Panc1 (cell line): ENCODE data around the gene TAMALIN. TPM values are rescaled to one million over a fixed set of nuclear protein-coding genes. Genes with fewer than 3 reads are reported as not detected.
A peak's percentile ranks its signal among the peaks of the same experiment; 100 is the strongest.

Experiments
- ATAC-seq: fragments of 200-7000 bp; cut with Tn5 transposase; 2 replicates; pipeline ENCODE4 v1.9.1; 2020; ENCODE audit warnings: mild to moderate bottlenecking, moderate library complexity
- BruUV-seq: library from RNA; stranded (reverse); fragments of 400-500 nt; replicated peaks from 2 replicates; lab custom pipeline; 2021; lab: Mats Ljungman, UMichigan
- CTCF ChIA-PET: fragments of 300-600 bp; sonication (Branson Sonifier 250); formaldehyde crosslinking; loops from one replicate; lab custom pipeline; 2022; ENCODE audit warnings: antibody characterized with exemption; lab: Charles Lee
- POLR2A ChIA-PET: fragments of 300-600 bp; sonication (Branson Sonifier 250); formaldehyde crosslinking; loops from one replicate; lab custom pipeline; 2022; ENCODE audit warnings: antibody characterized with exemption; lab: Charles Lee
- DNase-seq: peaks from one replicate; pipeline ENCODE4 v3.0.0-alpha.2; 2010; ENCODE audit warnings: low read depth, low spot score
- H3K27ac ChIP-seq: 2 replicates; pipeline ENCODE4 v1.5.1; 2011; ENCODE audit warnings: mild to moderate bottlenecking, low read length, inconsistent platforms
- H3K27me3 ChIP-seq: fragments of 200-500 bp; sonication (Bioruptor generic); 2 replicates; pipeline ENCODE4 v1.6.0; 2014; ENCODE audit warnings: low read length, inconsistent platforms; ENCODE audit not compliant: control insufficient read depth, insufficient read depth
- H3K36me3 ChIP-seq: fragments of 200-500 bp; sonication (Bioruptor generic); 2 replicates; pipeline ENCODE4 v1.5.1; 2014; ENCODE audit warnings: inconsistent platforms, mild to moderate bottlenecking, low read length, moderate library complexity; ENCODE audit not compliant: control insufficient read depth, insufficient read depth
- H3K4me1 ChIP-seq: 2 replicates; pipeline ENCODE4 v1.5.1; 2011; ENCODE audit warnings: inconsistent platforms, mild to moderate bottlenecking, low read length, moderate library complexity; ENCODE audit not compliant: control insufficient read depth, insufficient read depth
- H3K4me3 ChIP-seq, 2 experiments: 2 replicates each; pipeline ENCODE4 v1.5.1; 2011 to 2012; ENCODE audit warnings: low read depth in 2 of 2, low read length in 2 of 2, mild to moderate bottlenecking in 2 of 2, inconsistent platforms in 1 of 2, moderate library complexity in 1 of 2
- H3K9me3 ChIP-seq: fragments of 200-500 bp; sonication (Bioruptor generic); 2 replicates; pipeline ENCODE4 v1.5.1; 2014; ENCODE audit warnings: low read depth, mild to moderate bottlenecking, inconsistent platforms, low read length, moderate library complexity; ENCODE audit not compliant: control insufficient read depth, insufficient read depth
- POLR2AphosphoS5 ChIP-seq: IDR thresholded peaks from 2 replicates; pipeline ENCODE4 v1.6.1; 2012; ENCODE audit warnings: mild to moderate bottlenecking, low read depth, low read length, moderate library complexity
- REST ChIP-seq, 2 experiments: IDR thresholded peaks; 2 replicates each; pipeline ENCODE4 v1.6.1; 2011 to 2012; ENCODE audit warnings: low read depth in 2 of 2, control low read depth in 1 of 2, low read length in 1 of 2, mild to moderate bottlenecking in 1 of 2, moderate library complexity in 1 of 2; ENCODE audit not compliant: insufficient read depth in 1 of 2
- SIN3A ChIP-seq: IDR thresholded peaks from 2 replicates; pipeline ENCODE4 v1.6.1; 2012; ENCODE audit warnings: low read depth, mild to moderate bottlenecking, low read length, moderate library complexity, borderline replicate concordance; ENCODE audit not compliant: insufficient read depth
- TCF7L2 ChIP-seq: IDR thresholded peaks from 2 replicates; pipeline ENCODE4 v1.6.1; 2011; ENCODE audit warnings: mild to moderate bottlenecking, low read depth, low read length, inconsistent platforms
- in situ Hi-C: cut with HindIII; loops from 2 replicates; pipeline ENCODE4 v1.10.0; 2016; ENCODE audit warnings: low sequenced_read_pairs, low pct_unique_long_range_greater_than_20kb
- intact Hi-C: fragments of 100-400 bp; cut with micrococcal nuclease; formaldehyde crosslinking; loops from one replicate; pipeline ENCODE4 v1.10.0; 2022; ENCODE audit not compliant: unreplicated experiment
- total RNA-seq: library from RNA; stranded (reverse); gene quantifications from one replicate; pipeline ENCODE4 v1.2.1, GENCODE V29; 2021; ENCODE audit not compliant: unreplicated experiment
- TF ChIP-seq, protein P1 (sequence below): fragments of 450-650 bp; IDR thresholded peaks from 2 replicates; pipeline ENCODE4 v1.5.1; 2017; ENCODE audit warnings: mild to moderate bottlenecking

TAMALIN gene
- total RNA-seq, 1 experiment from 2014 or later: 0.82 TPM

DNA sequence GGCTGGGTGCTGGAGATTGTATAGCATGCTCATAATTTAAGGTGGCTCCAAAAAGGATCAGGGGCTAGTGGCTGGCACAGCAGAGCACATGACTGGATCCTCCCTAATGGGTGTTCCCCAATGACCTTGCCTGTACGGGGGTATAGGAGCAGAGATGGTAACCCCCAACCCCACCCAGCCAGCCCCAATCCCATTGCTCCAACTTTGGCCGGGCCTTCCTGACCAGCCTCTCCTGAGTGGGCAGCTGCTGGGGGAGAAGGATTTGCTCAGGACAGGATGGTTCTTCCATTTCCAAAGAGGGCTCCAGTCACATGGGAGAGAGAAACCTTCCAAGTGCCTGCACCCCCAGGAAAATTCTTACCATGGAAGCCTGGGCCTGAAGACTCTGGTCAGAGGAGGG is 29.2 kb downstream of the TAMALIN start:
- intact Hi-C loops: no loop called here
- no peak overlapping the region for H3K27ac ChIP-seq

GRCh38 chr12:52036587-52037171 is 29.9 kb downstream of the TAMALIN start:
- Histone ChIP-seq H3K9me3 (no peaks in the 10 kb centered on the region), H3K36me3 (no peaks in the 10 kb centered on the region), H3K4me3 (peak overlapping the region; percentile 44 to 54), H3K4me1 (0 out of 2 replicates have a peak, but pooled peaks cover 5% of the 10 kb centered on the region), H3K27me3 (0 out of 2 replicates have a peak, but pooled peaks cover 2% of the 10 kb centered on the region), H3K27ac (no peak overlapping the region)
- intact Hi-C loops: no loop called here
- ATAC-seq (peak; percentile 58), DNase-seq (no peak)
- ChIA-PET POLR2A (no interaction called here), CTCF (no interaction called here)
- TF ChIP-seq TCF7L2 (0 out of 2 replicates have a peak, but pooled peaks have one; percentile 10), REST (IDR thresholded peaks at IDR 0.05; ENCODE audit: insufficient read depth in 1 of 2, low read depth in 2 of 2, low read length in 1 of 2) (no peak)
- in situ Hi-C loops: no loop called here
- BruUV-seq: no TSS peak

More for the DNA sequence above, 29.2 kb downstream of the TAMALIN start:
- BruUV-seq: no TSS peak
- ChIA-PET CTCF (no interaction called here), POLR2A (interaction anchor here (0.7 kb wide), 1 partner anchor 34 kb away, joined by 6 read pairs; the partner anchor contains the start of gene ATG101)
- in situ Hi-C loops: no loop called here
- H3K4me1 ChIP-seq: 0 out of 2 replicates have a peak, but pooled peaks cover 5% of the 10 kb centered on the region
- ATAC-seq (no peak), DNase-seq (no peak)
- H3K27me3 ChIP-seq: 0 out of 2 replicates have a peak, but pooled peaks cover 2% of the 10 kb centered on the region
- H3K9me3 ChIP-seq: no peaks in the 10 kb centered on the region
- TF ChIP-seq POLR2AphosphoS5: no peak
- no peak for TF ChIP-seq TCF7L2
- no peak for TF ChIP-seq SIN3A
- TF ChIP-seq REST (IDR thresholded peaks at IDR 0.05; ENCODE audit: insufficient read depth in 1 of 2, low read depth in 2 of 2, low read length in 1 of 2): no peak
- TF ChIP-seq, protein P1, sequence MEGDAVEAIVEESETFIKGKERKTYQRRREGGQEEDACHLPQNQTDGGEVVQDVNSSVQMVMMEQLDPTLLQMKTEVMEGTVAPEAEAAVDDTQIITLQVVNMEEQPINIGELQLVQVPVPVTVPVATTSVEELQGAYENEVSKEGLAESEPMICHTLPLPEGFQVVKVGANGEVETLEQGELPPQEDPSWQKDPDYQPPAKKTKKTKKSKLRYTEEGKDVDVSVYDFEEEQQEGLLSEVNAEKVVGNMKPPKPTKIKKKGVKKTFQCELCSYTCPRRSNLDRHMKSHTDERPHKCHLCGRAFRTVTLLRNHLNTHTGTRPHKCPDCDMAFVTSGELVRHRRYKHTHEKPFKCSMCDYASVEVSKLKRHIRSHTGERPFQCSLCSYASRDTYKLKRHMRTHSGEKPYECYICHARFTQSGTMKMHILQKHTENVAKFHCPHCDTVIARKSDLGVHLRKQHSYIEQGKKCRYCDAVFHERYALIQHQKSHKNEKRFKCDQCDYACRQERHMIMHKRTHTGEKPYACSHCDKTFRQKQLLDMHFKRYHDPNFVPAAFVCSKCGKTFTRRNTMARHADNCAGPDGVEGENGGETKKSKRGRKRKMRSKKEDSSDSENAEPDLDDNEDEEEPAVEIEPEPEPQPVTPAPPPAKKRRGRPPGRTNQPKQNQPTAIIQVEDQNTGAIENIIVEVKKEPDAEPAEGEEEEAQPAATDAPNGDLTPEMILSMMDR: no peak
- H3K4me3 ChIP-seq: no peak overlapping the region
- no peaks in the 10 kb centered on the region for H3K36me3 ChIP-seq
